GM12878 (cell line): ENCODE measurements around the gene ATF7IP. TPM values are rescaled to one million over a fixed set of nuclear protein-coding genes. Genes with fewer than 3 reads are reported as not detected.

Experiments
- ATAC-seq: fragments of 200-7000 bp; cut with Tn5 transposase; 3 replicates; pipeline ENCODE4 v1.9.1; 2020; ENCODE audit warnings: mild to moderate bottlenecking, moderate library complexity
- BruUV-seq: library from RNA; stranded (reverse); fragments of 400-500 nt; replicated peaks from 2 replicates; lab custom pipeline; 2021; lab: Mats Ljungman, UMichigan
- CTCF ChIA-PET: fragments of 300-600 bp; sonication (Branson Sonifier 250); formaldehyde crosslinking; extraction: SDS; loops from one replicate; lab custom pipeline; 2021; ENCODE audit warnings: inconsistent platforms; lab: Yijun Ruan, JAX
- POLR2A ChIA-PET: fragments of 350-600 bp; formaldehyde crosslinking; extraction: SDS; loops from one replicate; lab custom pipeline; 2021; ENCODE audit warnings: inconsistent platforms; lab: Charles Lee
- RAD21 ChIA-PET: fragments of 300-600 bp; sonication (Branson Sonifier 250); formaldehyde crosslinking; loops from one replicate; lab custom pipeline; 2023; ENCODE audit warnings: antibody characterized with exemption; ENCODE audit not compliant: unreplicated experiment; lab: Charles Lee
- SMC1A ChIA-PET: fragments of 300-600 bp; sonication (Branson Sonifier 250); formaldehyde crosslinking; loops from one replicate; lab custom pipeline; 2023; ENCODE audit not compliant: unreplicated experiment, uncharacterized antibody; lab: Charles Lee
- DNase-seq: peaks from one replicate; pipeline ENCODE4 v3.0.0-alpha.2; 2011; ENCODE audit warnings: low read depth, low spot score
- FAIRE-seq: peaks from 3 replicates; lab custom pipeline; 2011; peaks lifted over from hg19 to GRCh38; lab: Jason Lieb, UNC
- H2AFZ ChIP-seq: 2 replicates; pipeline ENCODE4 v1.6.0; 2011; ENCODE audit warnings: low read depth, low read length, control low read depth; ENCODE audit not compliant: control insufficient read depth
- H3K27ac ChIP-seq: 2 replicates; pipeline ENCODE4 v1.5.1; 2011; ENCODE audit warnings: control low read depth; ENCODE audit not compliant: control insufficient read depth, insufficient read depth
- H3K27me3 ChIP-seq, 2 experiments: replicated peaks in 1 of 2; 2 replicates each; pipeline versions ENCODE4 v1.6.0 to v1.6.1; 2011; ENCODE audit warnings: low read length in 1 of 2; ENCODE audit not compliant: control insufficient read depth in 2 of 2, insufficient read depth in 2 of 2
- H3K36me3 ChIP-seq, 2 experiments: 2 replicates each; pipeline ENCODE4 v1.5.1; 2011; ENCODE audit warnings: low read length in 1 of 2; ENCODE audit not compliant: control insufficient read depth in 2 of 2, insufficient read depth in 2 of 2
- H3K4me1 ChIP-seq: 2 replicates; pipeline ENCODE4 v1.6.1; 2011; ENCODE audit warnings: mild to moderate bottlenecking, low read length, moderate library complexity, mixed read lengths; ENCODE audit not compliant: control insufficient read depth, insufficient read depth
- H3K4me2 ChIP-seq: 2 replicates; pipeline ENCODE4 v1.6.0; 2011; ENCODE audit warnings: control low read depth; ENCODE audit not compliant: control insufficient read depth, insufficient read depth
- H3K4me3 ChIP-seq: fragments of 200-600 bp; sonication (generic); 2 replicates; pipeline ENCODE4 v1.5.1; 2016
- H3K79me2 ChIP-seq: 2 replicates; pipeline ENCODE4 v1.6.0; 2011; ENCODE audit warnings: low read length; ENCODE audit not compliant: control insufficient read depth, insufficient read depth
- H3K9ac ChIP-seq: 2 replicates; pipeline ENCODE4 v1.8.0; 2011; ENCODE audit warnings: low read length, control low read depth, mixed read lengths; ENCODE audit not compliant: control insufficient read depth, insufficient read depth
- H3K9me3 ChIP-seq: replicated peaks from 3 replicates; pipeline ENCODE4 v1.5.1; 2011; ENCODE audit warnings: mild to moderate bottlenecking, low read length; ENCODE audit not compliant: control insufficient read depth, insufficient read depth
- H4K20me1 ChIP-seq: 2 replicates; pipeline ENCODE4 v1.6.0; 2011; ENCODE audit not compliant: control insufficient read depth, insufficient read depth
- CREM ChIP-seq: IDR thresholded peaks from 2 replicates; pipeline ENCODE4 v1.6.1; 2014; ENCODE audit warnings: antibody characterized with exemption, low read depth
- EGR1 ChIP-seq, 2 experiments: IDR thresholded peaks; 1 replicate in 1 of 2; 2 replicates in 1 of 2; pipeline ENCODE4 v1.6.1; 2011 to 2012; ENCODE audit warnings: low read depth in 2 of 2, low read length in 2 of 2, borderline replicate concordance in 1 of 2, mild to moderate bottlenecking in 1 of 2, moderate library complexity in 1 of 2
- JUND ChIP-seq: IDR thresholded peaks from 2 replicates; pipeline ENCODE4 v1.6.1; 2012; ENCODE audit warnings: low read depth, mild to moderate bottlenecking, low read length, improper control_type of control experiment, moderate library complexity
- MTA3 ChIP-seq: IDR thresholded peaks from 2 replicates; pipeline ENCODE4 v1.6.1; 2012; ENCODE audit warnings: low read length, inconsistent platforms, borderline replicate concordance
- SMAD5 ChIP-seq: IDR thresholded peaks from 2 replicates; pipeline ENCODE4 v1.6.1; 2016; ENCODE audit warnings: antibody characterized with exemption, low read depth
- TCF3 ChIP-seq: IDR thresholded peaks from 2 replicates; pipeline ENCODE4 v1.6.1; 2012; ENCODE audit warnings: low read depth, mild to moderate bottlenecking, low read length, borderline replicate concordance; ENCODE audit not compliant: insufficient read depth
- ZNF207 ChIP-seq: fragments of 450-650 bp; IDR thresholded peaks from 2 replicates; pipeline ENCODE4 v1.6.1; 2014; ENCODE audit warnings: antibody characterized with exemption, mild to moderate bottlenecking, borderline replicate concordance
- in situ Hi-C: fragments of 300-500 bp; cut with MboI; formaldehyde crosslinking; loops from 9 replicates; pipeline ENCODE4 v1.14.3; 2018; ENCODE audit warnings: mixed read lengths
- intact Hi-C: fragments of 100-400 bp; cut with micrococcal nuclease; formaldehyde crosslinking; loops from one replicate; pipeline ENCODE4 v1.14.2; 2022; ENCODE audit not compliant: unreplicated experiment
- polyA plus RNA-seq, 11 experiments: library from polyadenylated mRNA; depleted of rRNA in 4 of 11; unstranded in 6 of 11; stranded (reverse) in 5 of 11; fragments of >200 nt; fragmentation: Nextera tagmentation in 4 of 11; fragmentation: Illumina TruSeq in 1 of 11; extraction: Ambion mirVana in 4 of 11; extraction: Trizol in 1 of 11; gene quantifications; 1 replicate in 1 of 11; 2 replicates in 10 of 11; pipeline versions ENCODE4 v1.2.1 to v1.2.3, GENCODE V29; 2011 to 2016; ENCODE audit warnings: inconsistent platforms in 2 of 11, missing spikeins in 2 of 11, low read depth in 1 of 11
- total RNA-seq, 4 experiments: library from RNA; depleted of rRNA in 3 of 4; stranded (reverse); fragments of >200 nt in 3 of 4; fragmentation: Illumina TruSeq in 1 of 4; extraction: Trizol in 1 of 4; gene quantifications; 2 replicates each; pipeline versions ENCODE4 v1.2.1 to v1.2.3, GENCODE V29; 2013 to 2021
- TF ChIP-seq, protein P1 (sequence below): fragments of 450-650 bp; formaldehyde crosslinking; IDR thresholded peaks from 2 replicates; pipeline ENCODE4 v1.4.0; 2020; ENCODE audit warnings: mild to moderate bottlenecking, moderate library complexity
- TF ChIP-seq, protein P2 (sequence below): IDR thresholded peaks from 2 replicates; pipeline ENCODE4 v1.6.1; 2011; ENCODE audit warnings: mild to moderate bottlenecking, low read depth, low read length, moderate library complexity; ENCODE audit not compliant: insufficient replicate concordance
- TF ChIP-seq, protein P3 (sequence below): IDR thresholded peaks from 2 replicates; pipeline ENCODE4 v1.6.1; 2012; ENCODE audit warnings: low read depth, low read length, improper control_type of control experiment
- TF ChIP-seq, protein P4 (sequence below): IDR thresholded peaks from 2 replicates; pipeline ENCODE4 v1.6.1; 2011; ENCODE audit warnings: borderline replicate concordance, low read depth, mild to moderate bottlenecking, moderate library complexity, low read length; ENCODE audit not compliant: insufficient read depth, poor library complexity, severe bottlenecking

ATF7IP gene
- total and polyA plus RNA-seq, 10 of the 15 experiments (the other 5 are each of a cell fraction or from before 2014, with no cell fraction given), result 6.2 to 66.6 (median 29.3) TPM

DNA sequence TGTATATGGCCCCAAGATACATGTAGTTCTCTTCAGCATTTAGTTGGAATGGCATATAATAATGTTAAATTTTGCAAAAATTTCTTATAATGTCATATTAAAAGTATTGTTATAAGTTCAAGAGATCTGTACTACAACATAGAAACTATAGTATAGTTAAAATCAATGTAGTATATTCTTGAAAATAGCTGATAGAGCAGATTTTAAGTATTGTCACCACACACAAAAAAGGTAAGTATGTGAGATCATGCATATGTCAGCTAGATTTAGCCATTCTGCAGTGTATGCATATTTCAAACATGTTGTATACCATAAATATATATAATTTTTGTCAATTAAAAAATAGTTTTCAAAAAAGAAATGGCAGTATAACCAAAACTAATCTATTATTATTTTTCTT lies 115.7 kb downstream of the ATF7IP start:
- ChIA-PET POLR2A (no interaction called here), CTCF (interaction anchor here (1.2 kb wide), 1 partner anchor 28 kb away, joined by 3 read pairs; no protein-coding TSS in a partner anchor)
- H3K9ac ChIP-seq, result no peak overlapping the region
- FAIRE-seq, result no peak
- intact Hi-C loops, result no loop called here
- H3K36me3 ChIP-seq, result peaks cover 8 to 33% of the 10 kb centered on the region in 2 experiments
- TF ChIP-seq EGR1 (IDR thresholded peaks at IDR 0.05; ENCODE audit: borderline replicate concordance in 1 of 2, low read depth in 2 of 2, low read length in 2 of 2) (no peak), MTA3 (no peak), SMAD5 (no peak), ZNF207 (no peak), TCF3 (no peak), JUND (no peak), CREM (no peak)
- TF ChIP-seq, protein P1, sequence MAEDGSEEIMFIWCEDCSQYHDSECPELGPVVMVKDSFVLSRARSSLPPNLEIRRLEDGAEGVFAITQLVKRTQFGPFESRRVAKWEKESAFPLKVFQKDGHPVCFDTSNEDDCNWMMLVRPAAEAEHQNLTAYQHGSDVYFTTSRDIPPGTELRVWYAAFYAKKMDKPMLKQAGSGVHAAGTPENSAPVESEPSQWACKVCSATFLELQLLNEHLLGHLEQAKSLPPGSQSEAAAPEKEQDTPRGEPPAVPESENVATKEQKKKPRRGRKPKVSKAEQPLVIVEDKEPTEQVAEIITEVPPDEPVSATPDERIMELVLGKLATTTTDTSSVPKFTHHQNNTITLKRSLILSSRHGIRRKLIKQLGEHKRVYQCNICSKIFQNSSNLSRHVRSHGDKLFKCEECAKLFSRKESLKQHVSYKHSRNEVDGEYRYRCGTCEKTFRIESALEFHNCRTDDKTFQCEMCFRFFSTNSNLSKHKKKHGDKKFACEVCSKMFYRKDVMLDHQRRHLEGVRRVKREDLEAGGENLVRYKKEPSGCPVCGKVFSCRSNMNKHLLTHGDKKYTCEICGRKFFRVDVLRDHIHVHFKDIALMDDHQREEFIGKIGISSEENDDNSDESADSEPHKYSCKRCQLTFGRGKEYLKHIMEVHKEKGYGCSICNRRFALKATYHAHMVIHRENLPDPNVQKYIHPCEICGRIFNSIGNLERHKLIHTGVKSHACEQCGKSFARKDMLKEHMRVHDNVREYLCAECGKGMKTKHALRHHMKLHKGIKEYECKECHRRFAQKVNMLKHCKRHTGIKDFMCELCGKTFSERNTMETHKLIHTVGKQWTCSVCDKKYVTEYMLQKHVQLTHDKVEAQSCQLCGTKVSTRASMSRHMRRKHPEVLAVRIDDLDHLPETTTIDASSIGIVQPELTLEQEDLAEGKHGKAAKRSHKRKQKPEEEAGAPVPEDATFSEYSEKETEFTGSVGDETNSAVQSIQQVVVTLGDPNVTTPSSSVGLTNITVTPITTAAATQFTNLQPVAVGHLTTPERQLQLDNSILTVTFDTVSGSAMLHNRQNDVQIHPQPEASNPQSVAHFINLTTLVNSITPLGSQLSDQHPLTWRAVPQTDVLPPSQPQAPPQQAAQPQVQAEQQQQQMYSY (CRISPR knock-in tag), result no peak
- TF ChIP-seq, protein P2, sequence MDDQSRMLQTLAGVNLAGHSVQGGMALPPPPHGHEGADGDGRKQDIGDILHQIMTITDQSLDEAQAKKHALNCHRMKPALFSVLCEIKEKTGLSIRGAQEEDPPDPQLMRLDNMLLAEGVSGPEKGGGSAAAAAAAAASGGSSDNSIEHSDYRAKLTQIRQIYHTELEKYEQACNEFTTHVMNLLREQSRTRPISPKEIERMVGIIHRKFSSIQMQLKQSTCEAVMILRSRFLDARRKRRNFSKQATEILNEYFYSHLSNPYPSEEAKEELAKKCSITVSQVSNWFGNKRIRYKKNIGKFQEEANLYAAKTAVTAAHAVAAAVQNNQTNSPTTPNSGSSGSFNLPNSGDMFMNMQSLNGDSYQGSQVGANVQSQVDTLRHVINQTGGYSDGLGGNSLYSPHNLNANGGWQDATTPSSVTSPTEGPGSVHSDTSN, result no peak
- TF ChIP-seq, protein P3, sequence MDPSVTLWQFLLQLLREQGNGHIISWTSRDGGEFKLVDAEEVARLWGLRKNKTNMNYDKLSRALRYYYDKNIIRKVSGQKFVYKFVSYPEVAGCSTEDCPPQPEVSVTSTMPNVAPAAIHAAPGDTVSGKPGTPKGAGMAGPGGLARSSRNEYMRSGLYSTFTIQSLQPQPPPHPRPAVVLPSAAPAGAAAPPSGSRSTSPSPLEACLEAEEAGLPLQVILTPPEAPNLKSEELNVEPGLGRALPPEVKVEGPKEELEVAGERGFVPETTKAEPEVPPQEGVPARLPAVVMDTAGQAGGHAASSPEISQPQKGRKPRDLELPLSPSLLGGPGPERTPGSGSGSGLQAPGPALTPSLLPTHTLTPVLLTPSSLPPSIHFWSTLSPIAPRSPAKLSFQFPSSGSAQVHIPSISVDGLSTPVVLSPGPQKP, result no peak
- TF ChIP-seq, protein P4, sequence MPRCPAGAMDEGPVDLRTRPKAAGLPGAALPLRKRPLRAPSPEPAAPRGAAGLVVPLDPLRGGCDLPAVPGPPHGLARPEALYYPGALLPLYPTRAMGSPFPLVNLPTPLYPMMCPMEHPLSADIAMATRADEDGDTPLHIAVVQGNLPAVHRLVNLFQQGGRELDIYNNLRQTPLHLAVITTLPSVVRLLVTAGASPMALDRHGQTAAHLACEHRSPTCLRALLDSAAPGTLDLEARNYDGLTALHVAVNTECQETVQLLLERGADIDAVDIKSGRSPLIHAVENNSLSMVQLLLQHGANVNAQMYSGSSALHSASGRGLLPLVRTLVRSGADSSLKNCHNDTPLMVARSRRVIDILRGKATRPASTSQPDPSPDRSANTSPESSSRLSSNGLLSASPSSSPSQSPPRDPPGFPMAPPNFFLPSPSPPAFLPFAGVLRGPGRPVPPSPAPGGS, result no peak
- TF ChIP-seq, all 136 proteins: peak for 0
- Histone ChIP-seq H3K4me1 (no peaks in the 10 kb centered on the region), H4K20me1 (no peaks in the 10 kb centered on the region), H3K27ac (no peak overlapping the region), H3K4me3 (no peak overlapping the region), H3K79me2 (no peaks in the 10 kb centered on the region), H3K27me3 (no peaks in the 10 kb centered on the region), H2AFZ (no peak overlapping the region), H3K4me2 (no peak overlapping the region), H3K9me3 (no peaks in the 10 kb centered on the region)
- in situ Hi-C loops, result no loop called here
- no TSS peak for BruUV-seq
- DNase-seq (no peak), ATAC-seq (no peak)
- ChIA-PET RAD21 (no interaction called here), SMC1A (no interaction called here)
